Smooth muscle cell of the brain vasculature (primary cell): Measurements from ENCODE around the gene KIR3DL2.
"Not testable (repeated sequence)": the region's sequence is repeated elsewhere in the genome, so short reads cannot be mapped to it uniquely, and the experiment has no call there.

Source experiments
- DNase-seq: peaks from one replicate; pipeline ENCODE4 v3.0.0-alpha.2; 2012; ENCODE audit warnings: low read depth, low spot score

The KIR3DL2 gene

DNA sequence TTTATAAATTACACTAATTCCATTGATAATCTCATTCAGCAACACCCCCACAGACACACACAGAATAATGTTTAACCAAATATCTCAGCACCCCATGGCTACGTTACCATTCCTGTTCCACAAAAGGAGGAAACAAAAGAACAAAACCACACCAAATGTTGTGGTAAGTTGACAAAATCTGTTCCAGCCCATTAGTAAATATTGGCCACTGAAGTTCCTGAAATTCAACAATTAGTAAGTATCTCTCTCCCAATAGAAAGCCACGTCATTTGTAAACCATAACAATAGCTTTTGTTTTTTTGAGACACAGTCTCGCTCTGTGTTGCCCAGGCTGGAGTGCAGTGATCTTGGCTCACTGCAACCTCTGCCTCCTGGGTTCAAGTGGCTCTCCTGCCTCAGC is 21.5 kb downstream of the KIR3DL2 start:
- no peak for DNase-seq

DNA sequence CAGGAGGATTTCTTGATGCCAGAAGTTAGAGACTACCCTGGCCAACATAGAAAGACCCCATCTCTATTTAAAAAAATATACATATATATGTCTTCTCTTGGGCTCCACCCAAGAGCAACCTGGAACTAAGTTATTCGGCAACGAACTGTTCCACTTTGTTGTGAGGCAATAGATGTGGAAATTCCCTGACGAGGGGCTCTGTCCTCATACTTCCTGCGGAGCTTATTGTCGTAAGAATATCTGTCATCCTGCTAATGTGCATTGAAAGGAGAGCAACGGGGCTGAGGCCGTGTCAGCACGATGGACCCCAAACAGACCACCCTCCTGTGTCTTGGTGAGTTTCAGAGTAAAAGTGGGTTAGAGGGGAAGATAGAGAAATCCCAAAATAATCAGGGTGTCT is 23.7 kb downstream of the KIR3DL2 start, which contains the start of gene FCAR:
Gene FCAR, plus strand, starts transcription at position 246 of the 400 bp plus-strand sequence. Its CDS starts 55 bp downstream, at position 301.
- DNase-seq: no peak

DNA sequence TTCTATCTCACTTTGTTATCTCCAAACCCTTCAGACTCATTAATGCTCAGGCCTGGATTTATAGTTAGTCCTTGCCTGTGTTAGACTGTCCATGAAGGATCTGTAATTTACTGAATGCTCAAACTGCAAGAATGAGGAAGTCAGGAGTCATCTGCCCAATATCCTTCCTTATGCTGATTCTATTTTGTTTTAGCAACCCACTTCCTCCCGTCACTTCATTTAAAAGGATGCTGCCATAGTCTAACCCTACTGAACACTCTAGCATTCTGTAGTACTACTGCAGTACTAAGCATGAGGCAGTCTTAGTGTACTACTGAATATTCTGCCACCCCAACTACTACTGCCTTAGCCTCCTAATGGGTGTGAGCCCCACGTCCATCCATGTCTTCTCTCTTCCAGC is 25.3 kb downstream of the KIR3DL2 start:
- no peak for DNase-seq

- DNase-seq: no peak
Observed at GRCh38 chr19:54877471-54877870, 27.2 kb downstream of the KIR3DL2 start.

GRCh38 chr19:54881884-54882283 is 31.6 kb downstream of the KIR3DL2 start:
- no peak for DNase-seq

DNA sequence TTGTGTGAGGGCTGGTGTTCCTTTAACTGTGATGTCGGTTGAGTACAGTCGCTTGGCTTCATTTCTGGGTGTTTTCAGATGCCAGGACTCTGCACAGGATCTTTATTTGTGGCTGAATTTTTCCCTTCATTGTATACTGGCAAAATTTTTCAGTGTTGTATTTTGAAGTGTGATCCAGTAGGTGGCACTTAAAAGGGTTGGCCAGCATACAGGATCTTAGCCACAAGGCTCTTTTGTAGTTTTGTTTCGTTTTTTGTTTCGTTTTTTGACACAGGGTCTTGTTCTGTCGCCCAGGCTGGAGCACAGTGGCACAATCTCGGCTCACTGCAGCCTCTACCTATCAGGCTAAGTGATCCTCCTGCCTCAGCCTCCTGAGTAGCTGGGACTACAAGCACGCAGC is 32.5 kb downstream of the KIR3DL2 start:
- DNase-seq: no peak

GRCh38 chr19:54883228-54883627 is 33.0 kb downstream of the KIR3DL2 start:
- DNase-seq: no peak

- DNase-seq: no peak
Observed at GRCh38 chr19:54888239-54888638, 38.0 kb downstream of the KIR3DL2 start.

- no peak for DNase-seq
Observed at GRCh38 chr19:54889566-54889965, 39.3 kb downstream of the KIR3DL2 start.

GRCh38 chr19:54893406-54893805 is 43.2 kb downstream of the KIR3DL2 start:
- DNase-seq: no peak

GRCh38 chr19:54894106-54894505 is 43.9 kb downstream of the KIR3DL2 start:
- DNase-seq: not testable (repeated sequence)

- DNase-seq: no peak
Observed at GRCh38 chr19:54896036-54896435, 45.8 kb downstream of the KIR3DL2 start.

- not testable (repeated sequence) for DNase-seq
Observed at GRCh38 chr19:54898685-54899084, 48.4 kb downstream of the KIR3DL2 start.

GRCh38 chr19:54899646-54900045 is 49.4 kb downstream of the KIR3DL2 start:
- DNase-seq: not testable (repeated sequence)

DNA sequence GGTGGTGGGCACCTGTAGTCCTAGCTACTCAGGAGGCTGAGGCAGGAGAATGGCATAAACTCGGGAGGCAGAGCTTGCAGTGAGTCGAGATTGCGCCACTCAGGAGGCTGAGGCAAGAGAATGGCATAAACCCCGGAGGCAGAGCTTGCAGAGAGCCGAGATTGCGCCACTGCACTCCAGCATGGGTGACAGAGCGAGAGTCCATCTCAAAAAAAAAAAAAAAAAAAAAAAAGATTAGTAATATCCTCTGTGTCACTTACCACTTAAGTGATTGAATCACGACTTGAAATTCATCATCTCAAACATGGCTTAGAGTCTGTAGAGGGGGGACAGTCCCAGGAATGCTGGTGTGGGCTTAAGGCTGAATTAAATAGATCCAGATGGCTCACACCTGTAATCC is 50.9 kb downstream of the KIR3DL2 start:
- DNase-seq: not testable (repeated sequence)

- DNase-seq: no peak
Observed at GRCh38 chr19:54902061-54902460, 51.8 kb downstream of the KIR3DL2 start.

- DNase-seq: no peak
Observed at GRCh38 chr19:54903303-54903702, 53.1 kb downstream of the KIR3DL2 start.

GRCh38 chr19:54904261-54904660 is 54.0 kb downstream of the KIR3DL2 start:
- DNase-seq: not testable (repeated sequence)

GRCh38 chr19:54905421-54905802 is 55.2 kb downstream of the KIR3DL2 start:
- no peak for DNase-seq

DNA sequence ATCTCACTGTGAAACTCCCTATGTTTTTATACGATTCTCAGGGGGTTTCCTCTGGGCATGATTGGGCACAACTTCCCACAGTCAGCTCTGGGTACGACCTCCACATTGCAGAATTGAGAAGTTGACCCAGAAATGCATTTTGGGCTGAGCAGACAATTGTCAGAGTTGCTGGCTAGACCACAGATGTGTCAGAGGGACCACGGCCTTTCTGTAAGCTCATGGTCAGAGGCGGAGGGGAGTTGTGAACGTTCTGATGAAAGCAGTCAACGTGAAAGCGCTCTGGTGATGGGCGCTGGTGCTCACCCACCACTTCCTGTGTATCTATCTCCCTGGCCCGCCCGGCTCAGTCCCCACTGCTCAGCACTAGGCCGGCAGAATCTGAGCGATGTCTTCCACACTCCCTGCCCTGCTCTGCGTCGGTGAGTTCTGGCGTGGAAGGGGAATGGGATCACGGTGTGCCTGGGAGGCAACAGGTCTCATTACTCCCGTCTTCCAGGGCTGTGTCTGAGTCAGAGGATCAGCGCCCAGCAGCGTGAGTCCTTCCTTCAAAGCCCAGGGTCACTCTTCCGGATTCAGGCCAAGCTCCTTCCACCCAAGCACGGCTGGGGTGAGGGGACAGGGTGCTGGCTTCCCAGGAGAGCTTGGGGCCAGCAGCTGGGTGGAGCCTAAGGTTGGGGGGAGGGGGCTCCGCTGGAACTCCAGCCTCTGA is 55.7 kb downstream of the KIR3DL2 start, which contains the start of gene NCR1:
Gene NCR1, plus strand, starts transcription at position 346 of the 709 bp plus-strand sequence. Its CDS starts 40 bp downstream, at position 386.
- DNase-seq: no peak

GRCh38 chr19:54906819-54907218 is 56.6 kb downstream of the KIR3DL2 start:
- DNase-seq: no peak

- DNase-seq: not testable (repeated sequence)
Observed at GRCh38 chr19:54907899-54908298, 57.7 kb downstream of the KIR3DL2 start.
